SK-N-SH treated with all-trans-retinoic acid at 6 μM for 48 hours (cell line): ENCODE measurements around the gene ANKRD42.

Experiments
- ATAC-seq: fragments of 200-7000 bp; cut with Tn5 transposase; 3 replicates; pipeline ENCODE4 v1.9.1; 2020; ENCODE audit warnings: mild to moderate bottlenecking, moderate library complexity
- ARNTL ChIP-seq: fragments of 450-650 bp; formaldehyde crosslinking; IDR thresholded peaks from 2 replicates; pipeline ENCODE4 v1.5.0; 2020; ENCODE audit warnings: low read depth, mild to moderate bottlenecking, moderate library complexity, borderline replicate concordance
- BACH2 ChIP-seq: fragments of 250-450 bp; sonication (Bioruptor Pico); IDR thresholded peaks from 2 replicates; pipeline ENCODE4 v1.9.0; 2021; ENCODE audit warnings: mild to moderate bottlenecking, borderline replicate concordance
- CSDC2 ChIP-seq: fragments of 250-450 bp; sonication (Bioruptor Pico); IDR thresholded peaks from 2 replicates; pipeline ENCODE4 v1.5.0; 2020; ENCODE audit warnings: mild to moderate bottlenecking, moderate library complexity
- ESRRG ChIP-seq: fragments of 250-450 bp; sonication (Bioruptor Pico); IDR thresholded peaks from 2 replicates; pipeline ENCODE4 v1.6.1; 2021; ENCODE audit warnings: mild to moderate bottlenecking
- GLIS3 ChIP-seq: fragments of 250-450 bp; sonication (Bioruptor Pico); IDR thresholded peaks from 2 replicates; pipeline ENCODE4 v1.5.0; 2020; ENCODE audit warnings: mild to moderate bottlenecking, moderate library complexity
- ISL1 ChIP-seq: fragments of 250-450 bp; sonication (Bioruptor Pico); IDR thresholded peaks from 2 replicates; pipeline ENCODE4 v2.1.2; 2022; ENCODE audit warnings: mild to moderate bottlenecking, moderate library complexity
- OSR1 ChIP-seq: fragments of 250-450 bp; sonication (Bioruptor Pico); IDR thresholded peaks from 2 replicates; pipeline ENCODE4 v1.8.0; 2022; ENCODE audit warnings: moderate library complexity, mild to moderate bottlenecking, inconsistent platforms
- PPARA ChIP-seq: fragments of 250-450 bp; sonication (Bioruptor Pico); IDR thresholded peaks from 2 replicates; pipeline ENCODE4 v1.5.0; 2020; ENCODE audit warnings: mild to moderate bottlenecking, borderline replicate concordance
- RARB ChIP-seq: fragments of 250-450 bp; sonication (Bioruptor Pico); IDR thresholded peaks from 2 replicates; pipeline ENCODE4 v1.8.0; 2021; ENCODE audit warnings: mild to moderate bottlenecking, moderate library complexity
- SNAI2 ChIP-seq: fragments of 250-450 bp; sonication (Bioruptor Pico); IDR thresholded peaks from 2 replicates; pipeline ENCODE4 v1.5.0; 2020; ENCODE audit warnings: mild to moderate bottlenecking, moderate library complexity
- TCF4 ChIP-seq: fragments of 250-450 bp; sonication (Bioruptor Pico); IDR thresholded peaks from 2 replicates; pipeline ENCODE4 v1.8.0; 2021; ENCODE audit warnings: mild to moderate bottlenecking, moderate library complexity, borderline replicate concordance
- TOX ChIP-seq: fragments of 250-450 bp; sonication (Bioruptor Pico); IDR thresholded peaks from 2 replicates; pipeline ENCODE4 v1.8.0; 2021; ENCODE audit warnings: mild to moderate bottlenecking, moderate library complexity, borderline replicate concordance
- ZC3H10 ChIP-seq: fragments of 250-450 bp; sonication (Bioruptor Pico); IDR thresholded peaks from 2 replicates; pipeline ENCODE4 v1.5.1; 2021; ENCODE audit warnings: mild to moderate bottlenecking, moderate library complexity
- ZFP3 ChIP-seq: fragments of 250-450 bp; sonication (Bioruptor Pico); IDR thresholded peaks from 2 replicates; pipeline ENCODE4 v1.5.0; 2020; ENCODE audit warnings: mild to moderate bottlenecking, moderate library complexity
- ZFP30 ChIP-seq: fragments of 450-650 bp; formaldehyde crosslinking; IDR thresholded peaks from 2 replicates; pipeline ENCODE4 v1.5.0; 2022; ENCODE audit warnings: mild to moderate bottlenecking, moderate library complexity
- ZNF565 ChIP-seq: fragments of 450-650 bp; formaldehyde crosslinking; conservative IDR thresholded peaks from 2 replicates; pipeline ENCODE4 v1.5.0; 2020; ENCODE audit warnings: low read depth, mild to moderate bottlenecking, moderate library complexity
- ZNF8 ChIP-seq: fragments of 450-650 bp; formaldehyde crosslinking; IDR thresholded peaks from 2 replicates; pipeline ENCODE4 v1.5.0; 2020; ENCODE audit warnings: mild to moderate bottlenecking, moderate library complexity
- TF ChIP-seq, protein P1 (sequence below): fragments of 250-450 bp; sonication (Bioruptor Pico); IDR thresholded peaks from 2 replicates; pipeline ENCODE4 v1.5.1; 2020; ENCODE audit warnings: low read depth, mild to moderate bottlenecking, moderate library complexity
- TF ChIP-seq, protein P2 (sequence below): fragments of 250-450 bp; sonication (Bioruptor Pico); IDR thresholded peaks from 2 replicates; pipeline ENCODE4 v1.5.1; 2021; ENCODE audit warnings: mild to moderate bottlenecking, moderate library complexity
- TF ChIP-seq, protein P3 (sequence below): fragments of 250-450 bp; sonication (Bioruptor Pico); IDR thresholded peaks from 2 replicates; pipeline ENCODE4 v1.8.0; 2020; ENCODE audit warnings: mild to moderate bottlenecking, moderate library complexity, borderline replicate concordance
- TF ChIP-seq, protein P4 (sequence below): fragments of 250-450 bp; sonication (Bioruptor Pico); IDR thresholded peaks from 2 replicates; pipeline ENCODE4 v1.5.0; 2020; ENCODE audit warnings: mild to moderate bottlenecking, moderate library complexity

Gene ANKRD42

DNA sequence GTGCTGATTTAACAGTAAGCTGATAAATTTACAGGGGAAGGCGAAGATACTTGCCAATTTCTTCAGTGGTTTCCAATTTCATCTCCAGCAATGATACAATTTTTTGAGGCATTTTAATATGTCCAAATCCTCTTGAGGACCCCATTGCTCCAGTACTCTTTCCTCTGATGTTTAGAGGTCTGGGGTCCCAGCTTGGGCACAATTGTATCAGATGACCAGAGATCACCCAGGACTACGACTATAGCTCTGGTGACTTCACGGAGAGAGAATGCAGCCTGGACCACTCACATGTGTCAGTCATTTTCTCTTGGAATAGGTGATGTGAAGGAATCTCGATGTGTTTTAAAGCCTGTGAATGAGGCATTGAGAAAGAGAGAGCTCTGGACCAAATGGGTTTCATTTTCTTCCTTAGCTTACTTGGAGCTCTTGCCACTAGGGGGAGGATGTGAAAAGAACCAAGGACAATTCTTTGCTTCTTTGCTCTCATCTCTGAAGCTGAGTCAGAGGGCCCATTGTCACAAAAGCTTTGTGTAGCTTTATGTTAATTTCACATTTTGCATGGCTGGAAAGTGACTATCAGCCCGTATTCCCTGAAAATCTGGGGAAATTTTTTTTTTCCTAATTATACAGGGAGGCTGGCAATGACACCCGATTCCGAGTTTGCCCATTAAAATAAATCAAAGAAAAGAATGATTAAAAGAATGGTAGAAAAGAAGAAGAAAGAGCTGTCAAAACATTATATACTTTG is 99.4 kb downstream of the ANKRD42 start:
- TF ChIP-seq ZFP3 (CRISPR knock-in tag) (no peak), TCF4 (CRISPR knock-in tag) (no peak), ESRRG (no peak), ISL1 (CRISPR knock-in tag) (no peak), ARNTL (CRISPR knock-in tag) (no peak), BACH2 (no peak), ZNF565 (CRISPR knock-in tag) (no peak), PPARA (no peak), SNAI2 (CRISPR knock-in tag) (no peak), TOX (CRISPR knock-in tag) (no peak), GLIS3 (CRISPR knock-in tag) (no peak), CSDC2 (CRISPR knock-in tag) (no peak)
- TF ChIP-seq, protein P1, sequence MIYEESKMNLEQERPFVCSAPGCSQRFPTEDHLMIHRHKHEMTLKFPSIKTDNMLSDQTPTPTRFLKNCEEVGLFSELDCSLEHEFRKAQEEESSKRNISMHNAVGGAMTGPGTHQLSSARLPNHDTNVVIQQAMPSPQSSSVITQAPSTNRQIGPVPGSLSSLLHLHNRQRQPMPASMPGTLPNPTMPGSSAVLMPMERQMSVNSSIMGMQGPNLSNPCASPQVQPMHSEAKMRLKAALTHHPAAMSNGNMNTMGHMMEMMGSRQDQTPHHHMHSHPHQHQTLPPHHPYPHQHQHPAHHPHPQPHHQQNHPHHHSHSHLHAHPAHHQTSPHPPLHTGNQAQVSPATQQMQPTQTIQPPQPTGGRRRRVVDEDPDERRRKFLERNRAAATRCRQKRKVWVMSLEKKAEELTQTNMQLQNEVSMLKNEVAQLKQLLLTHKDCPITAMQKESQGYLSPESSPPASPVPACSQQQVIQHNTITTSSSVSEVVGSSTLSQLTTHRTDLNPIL (CRISPR knock-in tag), result no peak
- TF ChIP-seq, protein P2, sequence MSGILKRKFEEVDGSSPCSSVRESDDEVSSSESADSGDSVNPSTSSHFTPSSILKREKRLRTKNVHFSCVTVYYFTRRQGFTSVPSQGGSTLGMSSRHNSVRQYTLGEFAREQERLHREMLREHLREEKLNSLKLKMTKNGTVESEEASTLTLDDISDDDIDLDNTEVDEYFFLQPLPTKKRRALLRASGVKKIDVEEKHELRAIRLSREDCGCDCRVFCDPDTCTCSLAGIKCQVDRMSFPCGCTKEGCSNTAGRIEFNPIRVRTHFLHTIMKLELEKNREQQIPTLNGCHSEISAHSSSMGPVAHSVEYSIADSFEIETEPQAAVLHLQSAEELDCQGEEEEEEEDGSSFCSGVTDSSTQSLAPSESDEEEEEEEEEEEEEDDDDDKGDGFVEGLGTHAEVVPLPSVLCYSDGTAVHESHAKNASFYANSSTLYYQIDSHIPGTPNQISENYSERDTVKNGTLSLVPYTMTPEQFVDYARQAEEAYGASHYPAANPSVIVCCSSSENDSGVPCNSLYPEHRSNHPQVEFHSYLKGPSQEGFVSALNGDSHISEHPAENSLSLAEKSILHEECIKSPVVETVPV (CRISPR knock-in tag), result no peak
- TF ChIP-seq, protein P3, sequence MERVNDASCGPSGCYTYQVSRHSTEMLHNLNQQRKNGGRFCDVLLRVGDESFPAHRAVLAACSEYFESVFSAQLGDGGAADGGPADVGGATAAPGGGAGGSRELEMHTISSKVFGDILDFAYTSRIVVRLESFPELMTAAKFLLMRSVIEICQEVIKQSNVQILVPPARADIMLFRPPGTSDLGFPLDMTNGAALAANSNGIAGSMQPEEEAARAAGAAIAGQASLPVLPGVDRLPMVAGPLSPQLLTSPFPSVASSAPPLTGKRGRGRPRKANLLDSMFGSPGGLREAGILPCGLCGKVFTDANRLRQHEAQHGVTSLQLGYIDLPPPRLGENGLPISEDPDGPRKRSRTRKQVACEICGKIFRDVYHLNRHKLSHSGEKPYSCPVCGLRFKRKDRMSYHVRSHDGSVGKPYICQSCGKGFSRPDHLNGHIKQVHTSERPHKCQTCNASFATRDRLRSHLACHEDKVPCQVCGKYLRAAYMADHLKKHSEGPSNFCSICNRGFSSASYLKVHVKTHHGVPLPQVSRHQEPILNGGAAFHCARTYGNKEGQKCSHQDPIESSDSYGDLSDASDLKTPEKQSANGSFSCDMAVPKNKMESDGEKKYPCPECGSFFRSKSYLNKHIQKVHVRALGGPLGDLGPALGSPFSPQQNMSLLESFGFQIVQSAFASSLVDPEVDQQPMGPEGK (CRISPR knock-in tag), result no peak
- ATAC-seq, result peak; percentile 98

DNA sequence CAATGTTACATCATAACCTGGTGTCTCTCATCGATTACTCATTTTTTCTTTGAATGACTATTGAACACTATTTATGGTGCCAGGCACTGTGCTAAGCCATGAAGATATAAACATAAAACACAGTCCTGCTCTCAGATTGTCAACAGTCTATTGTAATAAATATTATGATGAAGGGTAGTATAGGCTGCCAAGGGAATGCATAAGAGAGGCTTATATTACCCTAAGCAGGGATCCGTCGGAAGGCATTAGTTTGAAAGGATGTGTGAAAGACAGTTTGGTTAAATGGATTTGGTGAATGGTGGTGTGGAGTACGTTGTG is 99.9 kb downstream of the ANKRD42 start:
- no peak for ATAC-seq
- no peak for TF ChIP-seq ZNF8 (CRISPR knock-in tag)
- no peak for TF ChIP-seq RARB (CRISPR knock-in tag)

DNA sequence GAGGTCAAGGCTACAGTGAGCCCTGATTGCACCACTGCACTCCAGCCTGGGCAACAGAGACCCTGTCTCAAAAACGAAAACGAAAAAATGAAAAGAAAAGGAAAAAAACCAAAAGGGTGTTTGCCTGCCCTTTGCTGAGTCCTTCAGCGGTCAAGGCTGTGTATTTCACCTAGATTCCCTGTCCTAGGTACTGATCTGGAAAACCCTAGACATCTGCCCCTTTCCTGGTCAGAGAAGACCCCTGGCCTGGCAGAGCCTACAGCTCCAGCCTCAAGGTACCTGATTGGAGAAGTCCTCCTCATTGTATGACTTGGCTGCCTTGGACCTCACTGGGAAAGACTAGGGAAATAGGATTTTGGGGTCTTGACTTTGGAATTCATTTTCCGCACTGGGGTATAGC is 100.7 kb downstream of the ANKRD42 start:
- TF ChIP-seq, protein P1 (CRISPR knock-in tag), result no peak
- TF ChIP-seq ISL1 (CRISPR knock-in tag) (no peak), ZNF565 (CRISPR knock-in tag) (no peak), ZFP30 (no peak), PPARA (no peak), ZNF8 (CRISPR knock-in tag) (no peak), ZC3H10 (no peak), ZFP3 (CRISPR knock-in tag) (no peak), RARB (CRISPR knock-in tag) (no peak), ARNTL (CRISPR knock-in tag) (no peak), ESRRG (no peak), TCF4 (CRISPR knock-in tag) (no peak), OSR1 (CRISPR knock-in tag) (no peak), BACH2 (no peak)
- TF ChIP-seq, protein P2 (CRISPR knock-in tag), result no peak
- TF ChIP-seq, protein P4, sequence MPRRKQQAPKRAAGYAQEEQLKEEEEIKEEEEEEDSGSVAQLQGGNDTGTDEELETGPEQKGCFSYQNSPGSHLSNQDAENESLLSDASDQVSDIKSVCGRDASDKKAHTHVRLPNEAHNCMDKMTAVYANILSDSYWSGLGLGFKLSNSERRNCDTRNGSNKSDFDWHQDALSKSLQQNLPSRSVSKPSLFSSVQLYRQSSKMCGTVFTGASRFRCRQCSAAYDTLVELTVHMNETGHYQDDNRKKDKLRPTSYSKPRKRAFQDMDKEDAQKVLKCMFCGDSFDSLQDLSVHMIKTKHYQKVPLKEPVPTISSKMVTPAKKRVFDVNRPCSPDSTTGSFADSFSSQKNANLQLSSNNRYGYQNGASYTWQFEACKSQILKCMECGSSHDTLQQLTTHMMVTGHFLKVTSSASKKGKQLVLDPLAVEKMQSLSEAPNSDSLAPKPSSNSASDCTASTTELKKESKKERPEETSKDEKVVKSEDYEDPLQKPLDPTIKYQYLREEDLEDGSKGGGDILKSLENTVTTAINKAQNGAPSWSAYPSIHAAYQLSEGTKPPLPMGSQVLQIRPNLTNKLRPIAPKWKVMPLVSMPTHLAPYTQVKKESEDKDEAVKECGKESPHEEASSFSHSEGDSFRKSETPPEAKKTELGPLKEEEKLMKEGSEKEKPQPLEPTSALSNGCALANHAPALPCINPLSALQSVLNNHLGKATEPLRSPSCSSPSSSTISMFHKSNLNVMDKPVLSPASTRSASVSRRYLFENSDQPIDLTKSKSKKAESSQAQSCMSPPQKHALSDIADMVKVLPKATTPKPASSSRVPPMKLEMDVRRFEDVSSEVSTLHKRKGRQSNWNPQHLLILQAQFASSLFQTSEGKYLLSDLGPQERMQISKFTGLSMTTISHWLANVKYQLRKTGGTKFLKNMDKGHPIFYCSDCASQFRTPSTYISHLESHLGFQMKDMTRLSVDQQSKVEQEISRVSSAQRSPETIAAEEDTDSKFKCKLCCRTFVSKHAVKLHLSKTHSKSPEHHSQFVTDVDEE (CRISPR knock-in tag), result no peak
- ATAC-seq, result no peak
